CD1c-positive myeloid dendritic cell (primary cell): Measurements from ENCODE around the gene ADARB1.
A peak's percentile ranks its signal among the peaks of the same experiment; 100 is the strongest.
"Not testable (repeated sequence)": the region's sequence is repeated elsewhere in the genome, so short reads cannot be mapped to it uniquely, and the experiment has no call there.

Experiments
- DNase-seq: peaks from one replicate; pipeline ENCODE4 v3.0.0-alpha.2; 2016; ENCODE audit errors: extremely low spot score

Gene ADARB1

GRCh38 chr21:45074048-45074817, at the start of gene ADARB1:
TSS of gene ADARB1 (plus strand) at chr21:45074580. CDS start at chr21:45171657, 97,077 bp downstream.
- DNase-seq, result peak; percentile 80

- DNase-seq, result no peak
Measured at GRCh38 chr21:45026066-45026745, 48.2 kb upstream of the ADARB1 start.

- no peak for DNase-seq
Measured at GRCh38 chr21:45026826-45027225, 47.6 kb upstream of the ADARB1 start.

- DNase-seq, result no peak
Measured at GRCh38 chr21:45027241-45028196, 46.9 kb upstream of the ADARB1 start.

GRCh38 chr21:45028645-45029044, 45.7 kb upstream of the ADARB1 start:
- not testable (repeated sequence) for DNase-seq

- DNase-seq, result no peak
Measured at GRCh38 chr21:45029298-45029947, 45.0 kb upstream of the ADARB1 start.

GRCh38 chr21:45029948-45030681, 44.3 kb upstream of the ADARB1 start:
- DNase-seq, result no peak

GRCh38 chr21:45030682-45031570, 43.5 kb upstream of the ADARB1 start:
- DNase-seq, result no peak

- DNase-seq, result no peak
Measured at GRCh38 chr21:45031571-45032191, 42.7 kb upstream of the ADARB1 start.

- no peak for DNase-seq
Measured at GRCh38 chr21:45032332-45032731, 42.0 kb upstream of the ADARB1 start.

- DNase-seq, result no peak
Measured at GRCh38 chr21:45032977-45033710, 41.2 kb upstream of the ADARB1 start.

GRCh38 chr21:45033791-45034555, 40.4 kb upstream of the ADARB1 start:
- no peak for DNase-seq

- no peak for DNase-seq
Measured at GRCh38 chr21:45034556-45035476, 39.6 kb upstream of the ADARB1 start.

GRCh38 chr21:45035477-45035848, 38.9 kb upstream of the ADARB1 start:
- DNase-seq, result no peak

- DNase-seq, result no peak
Measured at GRCh38 chr21:45036630-45037029, 37.8 kb upstream of the ADARB1 start.

- DNase-seq, result no peak
Measured at GRCh38 chr21:45037986-45038385, 36.4 kb upstream of the ADARB1 start.
